B cell (primary cell): ENCODE results near the gene PAX6. TPM values are rescaled to one million over a fixed set of nuclear protein-coding genes. Genes with fewer than 3 reads are reported as not detected.

ENCODE experiments used
- ATAC-seq: fragments of 200-7000 bp; cut with Tn5 transposase; one replicate; pipeline ENCODE4 v1.10.0; 2021; ENCODE audit warnings: low read depth, mild to moderate bottlenecking, moderate number of reproducible peaks, moderate library complexity
- CTCF ChIA-PET: fragments of 350-600 bp; sonication (Branson Sonifier 250); formaldehyde crosslinking; loops from one replicate; lab custom pipeline; 2021; ENCODE audit warnings: antibody characterized with exemption, inconsistent platforms; lab: Charles Lee
- POLR2A ChIA-PET: fragments of 350-600 bp; sonication (Branson Sonifier 250); formaldehyde crosslinking; loops from one replicate; lab custom pipeline; 2021; ENCODE audit warnings: antibody characterized with exemption; lab: Charles Lee
- DNase-seq: peaks from one replicate; pipeline ENCODE4 v3.0.0; 2013
- H2AFZ ChIP-seq: 2 replicates; pipeline ENCODE4 v1.6.1; 2012; ENCODE audit warnings: mild to moderate bottlenecking, low read depth, low read length; ENCODE audit not compliant: insufficient read depth, poor library complexity, severe bottlenecking
- H3K27ac ChIP-seq, 2 donors: 1 replicate in 1 of 2; 2 replicates in 1 of 2; pipeline ENCODE4 v1.5.1; 2012 to 2013; ENCODE audit warnings: low read length in 2 of 2, mild to moderate bottlenecking in 2 of 2, moderate library complexity in 1 of 2
- H3K27me3 ChIP-seq, 4 experiments: fragments of 200-600 bp in 1 of 4; sonication (generic) in 1 of 4; replicated peaks in 1 of 4; 1 replicate in 2 of 4; 2 replicates in 2 of 4; pipeline versions ENCODE4 v1.6.1 to v1.7.0; 2013 to 2016; ENCODE audit warnings: low read length in 3 of 4, mild to moderate bottlenecking in 2 of 4, mixed read lengths in 1 of 4, moderate library complexity in 1 of 4; ENCODE audit not compliant: insufficient read depth in 4 of 4, control insufficient read depth in 3 of 4; ENCODE audit errors: control extremely low read depth in 1 of 4
- H3K36me3 ChIP-seq, 2 experiments: replicated peaks in 1 of 2; 1 replicate in 1 of 2; 2 replicates in 1 of 2; pipeline versions ENCODE4 v1.6.1 to v1.7.1; 2013; ENCODE audit warnings: low read length in 1 of 2; ENCODE audit not compliant: insufficient read depth in 2 of 2, control insufficient read depth in 1 of 2; ENCODE audit errors: control extremely low read depth in 1 of 2, extremely low read depth in 1 of 2
- H3K4me1 ChIP-seq, 2 donors: fragments of 200-600 bp in 1 of 2; sonication (generic) in 1 of 2; 1 replicate in 1 of 2; 2 replicates in 1 of 2; pipeline versions ENCODE4 v1.5.1 to v1.6.1; 2013 to 2017; ENCODE audit warnings: low read length in 2 of 2; ENCODE audit not compliant: control insufficient read depth in 2 of 2, insufficient read depth in 2 of 2
- H3K4me2 ChIP-seq: replicated peaks from 2 replicates; pipeline ENCODE3; 2012; ENCODE audit warnings: mild to moderate bottlenecking, low read depth, low read length; ENCODE audit not compliant: poor library complexity, severe bottlenecking
- H3K4me3 ChIP-seq, 5 experiments: fragments of 200-600 bp in 1 of 5; sonication (generic) in 1 of 5; 1 replicate in 3 of 5; 2 replicates in 2 of 5; pipeline versions ENCODE4 v1.5.1 to v1.7.0; 2011 to 2016; ENCODE audit warnings: low read length in 4 of 5, mild to moderate bottlenecking in 4 of 5, low read depth in 2 of 5, control low read depth in 1 of 5, moderate library complexity in 1 of 5; ENCODE audit not compliant: insufficient read depth in 1 of 5; ENCODE audit errors: control extremely low read depth in 1 of 5, extremely low read depth in 1 of 5
- H3K79me2 ChIP-seq: fragments of 200-600 bp; sonication (generic); one replicate; pipeline ENCODE4 v1.6.0; 2016; ENCODE audit warnings: low read length; ENCODE audit not compliant: control insufficient read depth, insufficient read depth
- H3K9ac ChIP-seq: fragments of 200-600 bp; sonication (generic); 2 replicates; pipeline ENCODE4 v1.6.1; 2017; ENCODE audit warnings: mild to moderate bottlenecking, low read length, moderate library complexity
- H3K9me3 ChIP-seq, 3 donors: one replicate each; pipeline versions ENCODE4 v1.6.1 to v1.7.1; 2013; ENCODE audit warnings: low read length in 2 of 3; ENCODE audit not compliant: control insufficient read depth in 2 of 3, insufficient read depth in 1 of 3; ENCODE audit errors: control extremely low read depth in 1 of 3
- H4K20me1 ChIP-seq: 2 replicates; pipeline ENCODE4 v1.6.0; 2012; ENCODE audit warnings: mild to moderate bottlenecking, low read length; ENCODE audit not compliant: insufficient read depth, control insufficient read depth, poor library complexity, severe bottlenecking
- H3K27ac Mint-ChIP-seq: one replicate; pipeline ENCODE4 v1.8.0; 2021; ENCODE audit warnings: mixed read lengths
- H3K27me3 Mint-ChIP-seq: one replicate; pipeline ENCODE4 v1.8.0; 2021; ENCODE audit warnings: mixed read lengths
- H3K4me1 Mint-ChIP-seq: one replicate; pipeline ENCODE4 v1.8.0; 2021; ENCODE audit warnings: mixed read lengths
- H3K4me3 Mint-ChIP-seq: one replicate; pipeline ENCODE4 v1.8.0; 2021; ENCODE audit warnings: mixed read lengths
- H3K9me3 Mint-ChIP-seq: one replicate; pipeline ENCODE4 v1.8.0; 2022; ENCODE audit warnings: mixed read lengths; ENCODE audit not compliant: insufficient read depth
- CTCF ChIP-seq: fragments of 200-600 bp; IDR thresholded peaks from one replicate; pipeline ENCODE4 v1.8.0; 2022; ENCODE audit warnings: antibody characterized with exemption, mild to moderate bottlenecking
- EZH2 ChIP-seq: IDR thresholded peaks from 2 replicates; pipeline ENCODE4 v1.6.1; 2012; ENCODE audit warnings: borderline replicate concordance, low read depth, mild to moderate bottlenecking, moderate library complexity, low read length; ENCODE audit not compliant: insufficient read depth, poor library complexity, severe bottlenecking
- WGBS: methylation state at CpG from one replicate; pipeline ENCODE4 v1.1.5; 2013; ENCODE audit warnings: missing lambda C conversion rate; ENCODE audit not compliant: insufficient coverage; 5-methylcytosine and 5-hydroxymethylcytosine counted together
- intact Hi-C: fragments of 100-400 bp; cut with micrococcal nuclease; formaldehyde crosslinking; loops from one replicate; pipeline ENCODE4 v1.10.0; 2022
- polyA plus RNA-seq: library from polyadenylated mRNA; depleted of rRNA; stranded (reverse); fragments of >200 nt; gene quantifications from 2 replicates; pipeline ENCODE4 v1.2.3, GENCODE V29; 2012
- total RNA-seq, 2 donors: library from RNA; stranded (reverse); fragments of 120-200 nt in 1 of 2; gene quantifications; 1 replicate in 1 of 2; 2 replicates in 1 of 2; pipeline versions ENCODE4 v1.2.3 to v1.2.4, GENCODE V29; 2013 to 2022

The PAX6 gene
- total and polyA plus RNA-seq, 2 donors (not counting 1 experiment from before 2014, with no cell fraction given) = not detected

- Histone ChIP-seq H3K9ac (no peak overlapping the region), H3K4me3 (no peak overlapping the region), H3K9me3 (no peaks in the 10 kb centered on the region), H3K27ac (no peak overlapping the region), H3K79me2 (no peaks in the 10 kb centered on the region), H3K36me3 (no peaks in the 10 kb centered on the region), H3K4me2 (no peak overlapping the region), H3K27me3 (no peaks in the 10 kb centered on the region), H3K4me1 (no peaks in the 10 kb centered on the region), H2AFZ (no peak overlapping the region), H4K20me1 (no peaks in the 10 kb centered on the region)
- no peaks in the 10 kb centered on the region for H3K9me3 Mint-ChIP-seq
- POLR2A ChIA-PET = no interaction called here
- DNase-seq (no peak), ATAC-seq (no peak)
- CTCF ChIA-PET = no interaction called here
- no peaks in the 10 kb centered on the region for H3K4me1 Mint-ChIP-seq
- no peak overlapping the region for H3K27ac Mint-ChIP-seq
- H3K4me3 Mint-ChIP-seq = no peak overlapping the region
- TF ChIP-seq EZH2 (no peak), CTCF (no peak)
- H3K27me3 Mint-ChIP-seq = peaks cover 30% of the 10 kb centered on the region
- intact Hi-C loops = no loop called here
Observed at GRCh38 chr11:31856248-31856647, 45.1 kb upstream of the PAX6 start.

- H3K9ac ChIP-seq = no peak overlapping the region
- no peaks in the 10 kb centered on the region for H4K20me1 ChIP-seq
- no peak overlapping the region for H2AFZ ChIP-seq
- no peak overlapping the region for H3K27ac ChIP-seq
- H3K27me3 Mint-ChIP-seq = peaks cover 30% of the 10 kb centered on the region
- no peak overlapping the region for H3K27ac Mint-ChIP-seq
- no peak overlapping the region for H3K4me3 ChIP-seq
- DNase-seq = no peak
- no peaks in the 10 kb centered on the region for H3K79me2 ChIP-seq
- H3K9me3 Mint-ChIP-seq = no peaks in the 10 kb centered on the region
- no peak overlapping the region for H3K4me3 Mint-ChIP-seq
- intact Hi-C loops = no loop called here
- TF ChIP-seq EZH2 (no peak), CTCF (no peak)
- no peaks in the 10 kb centered on the region for H3K4me1 ChIP-seq
- no peaks in the 10 kb centered on the region for H3K27me3 ChIP-seq
- H3K9me3 ChIP-seq = no peaks in the 10 kb centered on the region
- ChIA-PET POLR2A (no interaction called here), CTCF (no interaction called here)
- H3K4me2 ChIP-seq = no peak overlapping the region
- H3K36me3 ChIP-seq = no peaks in the 10 kb centered on the region
- WGBS = no CpG with 5 or more reads among the region's 1 CpG
- H3K4me1 Mint-ChIP-seq = no peaks in the 10 kb centered on the region
- ATAC-seq = no peak
Observed at GRCh38 chr11:31855466-31855865, 44.3 kb upstream of the PAX6 start.
